ENCODE measurements around the gene EFCAB7. TPM values are rescaled to one million over a fixed set of nuclear protein-coding genes. Genes with fewer than 3 reads are reported as not detected.

Gene EFCAB7
- total and polyA plus RNA-seq, 2 of the 13 experiments (the other 11 are each of a cell fraction or from before 2014, with no cell fraction given) = 1.7 to 5.4 TPM

GRCh38 chr1:63593303-63593885, 70.1 kb downstream of the EFCAB7 start, which contains the start of gene PGM1 (continued):
- TF ChIP-seq HMGXB3 (CRISPR knock-in tag; IDR thresholded peaks at IDR 0.05; ENCODE audit: borderline replicate concordance) = peak; percentile 68; the same call in 1 of the 2 replicates
- peak in 1 of 2 experiments; percentile 67; a peak in 2 of 4 replicates for TF ChIP-seq HMGXB4 (CRISPR knock-in tag; IDR thresholded peaks at IDR 0.05; ENCODE audit: borderline replicate concordance in 1 of 2, low read depth in 1 of 2)
- TF ChIP-seq SATB2 (CRISPR knock-in tag; IDR thresholded peaks at IDR 0.05) = no peak
- TF ChIP-seq ZNF558 (CRISPR knock-in tag; IDR thresholded peaks at IDR 0.05; ENCODE audit: borderline replicate concordance) = no peak; the same call in 1 of the 2 replicates
- TF ChIP-seq HNRNPK (IDR thresholded peaks at IDR 0.05; ENCODE audit: low read depth, low read length, poor library complexity, severe bottlenecking) = no peak
- peak; percentile 29; the same call in 1 of the 2 replicates for TF ChIP-seq REPIN1 (CRISPR knock-in tag; IDR thresholded peaks at IDR 0.05; ENCODE audit: borderline replicate concordance, low read depth)
- peak; percentile 59; the same call in 1 of the 2 replicates for TF ChIP-seq KDM5A (IDR thresholded peaks at IDR 0.05; ENCODE audit: borderline replicate concordance, low read length)
- TF ChIP-seq ZNF660 (CRISPR knock-in tag; IDR thresholded peaks at IDR 0.05; ENCODE audit: borderline replicate concordance, low read depth) = no peak
- no peak for TF ChIP-seq MXD3 (CRISPR knock-in tag; IDR thresholded peaks at IDR 0.05)
- peak; percentile 56 for TF ChIP-seq YEATS4 (CRISPR knock-in tag; IDR thresholded peaks at IDR 0.05; ENCODE audit: borderline replicate concordance)
- TF ChIP-seq ZNF589 (CRISPR knock-in tag; conservative IDR thresholded peaks at IDR 0.05) = no peak
- peak; percentile 71; the same call in 1 of the 2 replicates for TF ChIP-seq ZNF446 (CRISPR knock-in tag; IDR thresholded peaks at IDR 0.05)
- 0 out of 2 replicates have a peak, but pooled peaks have one; percentile 16 for TF ChIP-seq ZBTB26 (CRISPR knock-in tag; IDR thresholded peaks at IDR 0.05; ENCODE audit: borderline replicate concordance)
- TF ChIP-seq SAP130 (CRISPR knock-in tag; IDR thresholded peaks at IDR 0.05; ENCODE audit: low read depth) = peak; percentile 52
- TF ChIP-seq NAIF1 (CRISPR knock-in tag; IDR thresholded peaks at IDR 0.05; ENCODE audit: borderline replicate concordance) = 0 out of 2 replicates have a peak, but pooled peaks have one; percentile 68
- TF ChIP-seq ZEB1 (IDR thresholded peaks at IDR 0.05; ENCODE audit: insufficient replicate concordance, low read depth) = no peak
- no peak; the same call in 1 of the 2 replicates for TF ChIP-seq HES4 (CRISPR knock-in tag; IDR thresholded peaks at IDR 0.05; ENCODE audit: borderline replicate concordance)
- TF ChIP-seq STAT5B (CRISPR knock-in tag; IDR thresholded peaks at IDR 0.05) = no peak
- no peak for TF ChIP-seq SMARCE1 (IDR thresholded peaks at IDR 0.05; ENCODE audit: borderline replicate concordance)
- peak; percentile 46; the same call in 1 of the 2 replicates for TF ChIP-seq TARDBP (CRISPR knock-in tag; IDR thresholded peaks at IDR 0.05)
- TF ChIP-seq CCDC6 (CRISPR knock-in tag; IDR thresholded peaks at IDR 0.05) = peak; percentile 90
